ENCODE measurements around the gene MYOM3.

GRCh38 chr1:24082372-24082771, 29.6 kb downstream of the MYOM3 start:
- TF ChIP-seq, protein P1, sequence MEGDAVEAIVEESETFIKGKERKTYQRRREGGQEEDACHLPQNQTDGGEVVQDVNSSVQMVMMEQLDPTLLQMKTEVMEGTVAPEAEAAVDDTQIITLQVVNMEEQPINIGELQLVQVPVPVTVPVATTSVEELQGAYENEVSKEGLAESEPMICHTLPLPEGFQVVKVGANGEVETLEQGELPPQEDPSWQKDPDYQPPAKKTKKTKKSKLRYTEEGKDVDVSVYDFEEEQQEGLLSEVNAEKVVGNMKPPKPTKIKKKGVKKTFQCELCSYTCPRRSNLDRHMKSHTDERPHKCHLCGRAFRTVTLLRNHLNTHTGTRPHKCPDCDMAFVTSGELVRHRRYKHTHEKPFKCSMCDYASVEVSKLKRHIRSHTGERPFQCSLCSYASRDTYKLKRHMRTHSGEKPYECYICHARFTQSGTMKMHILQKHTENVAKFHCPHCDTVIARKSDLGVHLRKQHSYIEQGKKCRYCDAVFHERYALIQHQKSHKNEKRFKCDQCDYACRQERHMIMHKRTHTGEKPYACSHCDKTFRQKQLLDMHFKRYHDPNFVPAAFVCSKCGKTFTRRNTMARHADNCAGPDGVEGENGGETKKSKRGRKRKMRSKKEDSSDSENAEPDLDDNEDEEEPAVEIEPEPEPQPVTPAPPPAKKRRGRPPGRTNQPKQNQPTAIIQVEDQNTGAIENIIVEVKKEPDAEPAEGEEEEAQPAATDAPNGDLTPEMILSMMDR (optimal IDR thresholded peaks at IDR 0.05 in 1 of 3, IDR thresholded peaks at IDR 0.05 in 1 of 3, conservative IDR thresholded peaks at IDR 0.05 in 1 of 3; ENCODE audit: extremely low read depth in 1 of 3, insufficient read depth in 2 of 3, low read length in 3 of 3) = no peak
- TF ChIP-seq EZH2 (IDR thresholded peaks at IDR 0.05; ENCODE audit: low read length) = no peak
